Dendritic cell treated with granulocyte-macrophage colony-stimulating factor and Interleukin-4, amounts not matched to agents 40 ng/mL and 50 ng/mL, for 4 days (primary cell): ENCODE data around the gene CYP2J2.
"Not testable (repeated sequence)": the region's sequence is repeated elsewhere in the genome, so short reads cannot be mapped to it uniquely, and the experiment has no call there.

ENCODE experiments used
- H3K27ac Mint-ChIP-seq: one replicate; pipeline ENCODE4 v1.8.0; 2022; ENCODE audit warnings: mild to moderate bottlenecking, mixed read lengths
- H3K27me3 Mint-ChIP-seq: one replicate; pipeline ENCODE4 v1.8.0; 2022; ENCODE audit warnings: mild to moderate bottlenecking, mixed read lengths
- H3K36me3 Mint-ChIP-seq: one replicate; pipeline ENCODE4 v1.8.0; 2022; ENCODE audit warnings: low read depth, mixed read lengths
- H3K4me1 Mint-ChIP-seq: one replicate; pipeline ENCODE4 v1.8.0; 2022; ENCODE audit warnings: low read depth, mixed read lengths
- H3K4me3 Mint-ChIP-seq: one replicate; pipeline ENCODE4 v1.8.0; 2022; ENCODE audit warnings: mild to moderate bottlenecking, moderate library complexity, mixed read lengths
- H3K9me3 Mint-ChIP-seq: one replicate; pipeline ENCODE4 v1.8.0; 2022; ENCODE audit warnings: mixed read lengths
- intact Hi-C: fragments of 100-400 bp; cut with micrococcal nuclease; formaldehyde crosslinking; loops from one replicate; pipeline ENCODE4 v1.15.0; 2022

The CYP2J2 gene

GRCh38 chr1:59871746-59872145, 54.8 kb downstream of the CYP2J2 start:
- no peaks in the 10 kb centered on the region for H3K27me3 Mint-ChIP-seq
- H3K4me1 Mint-ChIP-seq, result no peaks in the 10 kb centered on the region
- intact Hi-C loops, result no loop called here

DNA sequence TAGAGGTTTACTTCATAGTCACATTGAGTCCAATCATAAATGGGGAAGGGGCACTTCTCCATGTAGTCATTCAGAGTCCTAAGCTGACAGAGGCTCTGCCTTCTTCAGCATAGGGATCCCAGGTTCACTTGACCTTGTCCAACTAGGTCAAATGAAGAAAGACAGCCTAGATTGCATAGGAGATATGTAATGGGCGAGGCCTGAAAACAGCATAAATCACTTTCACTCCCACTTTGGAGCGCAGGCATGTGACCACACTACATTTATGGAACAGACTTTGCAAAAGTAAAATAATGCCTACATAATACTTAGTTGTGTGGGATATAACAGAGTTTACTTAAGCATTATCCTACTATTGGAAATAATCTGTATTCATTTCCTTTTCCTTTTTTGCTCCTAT, 60.1 kb downstream of the CYP2J2 start:
- H3K4me3 Mint-ChIP-seq, result no peak overlapping the region
- no peaks in the 10 kb centered on the region for H3K4me1 Mint-ChIP-seq
- no peaks in the 10 kb centered on the region for H3K36me3 Mint-ChIP-seq
- H3K27ac Mint-ChIP-seq, result no peak overlapping the region
- no peaks in the 10 kb centered on the region for H3K27me3 Mint-ChIP-seq
- no peaks in the 10 kb centered on the region for H3K9me3 Mint-ChIP-seq
- intact Hi-C loops, result no loop called here

More at GRCh38 chr1:59871746-59872145, 54.8 kb downstream of the CYP2J2 start:
- Mint-ChIP-seq H3K36me3 (no peaks in the 10 kb centered on the region), H3K9me3 (no peaks in the 10 kb centered on the region), H3K27ac (no peak overlapping the region), H3K4me3 (no peak overlapping the region)

DNA sequence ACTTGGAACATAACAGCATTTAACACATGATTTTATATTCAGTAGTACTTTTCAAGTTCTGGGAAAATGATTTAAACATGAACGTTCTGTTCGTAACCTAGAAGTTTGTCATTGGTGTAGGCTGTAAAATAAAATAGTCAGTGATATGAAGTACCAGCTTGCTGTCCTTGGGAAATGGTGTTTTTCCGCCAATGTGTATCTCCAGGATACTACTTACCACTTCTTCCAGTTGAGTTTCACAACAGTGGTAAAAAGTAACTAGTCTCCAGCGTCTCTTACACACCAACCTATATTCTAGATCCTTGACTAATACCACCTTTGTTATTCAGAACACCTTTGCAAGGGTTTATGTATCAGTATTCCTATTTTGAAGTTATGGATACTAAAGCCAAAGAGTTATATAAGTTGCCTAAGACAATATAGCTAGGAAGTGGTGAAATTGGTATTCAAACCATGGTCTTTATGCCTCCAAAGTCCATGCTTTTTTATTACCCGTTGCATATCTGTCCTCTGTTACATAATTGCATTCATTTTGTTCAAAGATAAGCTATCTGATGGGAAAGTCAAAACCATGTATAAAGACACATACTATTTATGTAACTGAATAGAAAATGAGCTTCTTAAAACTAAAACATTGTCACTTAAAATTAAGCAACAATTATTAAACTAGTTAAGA, 68.8 kb downstream of the CYP2J2 start:
- H3K36me3 Mint-ChIP-seq, result no peaks in the 10 kb centered on the region
- H3K27me3 Mint-ChIP-seq, result no peaks in the 10 kb centered on the region
- H3K4me1 Mint-ChIP-seq, result no peaks in the 10 kb centered on the region
- H3K4me3 Mint-ChIP-seq, result no peak overlapping the region
- intact Hi-C loops, result no loop called here
- H3K9me3 Mint-ChIP-seq, result peaks cover 9% of the 10 kb centered on the region
- H3K27ac Mint-ChIP-seq, result no peak overlapping the region

- Mint-ChIP-seq H3K27ac (no peak overlapping the region), H3K4me1 (no peaks in the 10 kb centered on the region), H3K4me3 (no peak overlapping the region), H3K27me3 (no peaks in the 10 kb centered on the region), H3K36me3 (no peaks in the 10 kb centered on the region), H3K9me3 (peaks cover 9% of the 10 kb centered on the region)
- intact Hi-C loops, result no loop called here
Observed at GRCh38 chr1:59856725-59857338, 69.7 kb downstream of the CYP2J2 start.

DNA sequence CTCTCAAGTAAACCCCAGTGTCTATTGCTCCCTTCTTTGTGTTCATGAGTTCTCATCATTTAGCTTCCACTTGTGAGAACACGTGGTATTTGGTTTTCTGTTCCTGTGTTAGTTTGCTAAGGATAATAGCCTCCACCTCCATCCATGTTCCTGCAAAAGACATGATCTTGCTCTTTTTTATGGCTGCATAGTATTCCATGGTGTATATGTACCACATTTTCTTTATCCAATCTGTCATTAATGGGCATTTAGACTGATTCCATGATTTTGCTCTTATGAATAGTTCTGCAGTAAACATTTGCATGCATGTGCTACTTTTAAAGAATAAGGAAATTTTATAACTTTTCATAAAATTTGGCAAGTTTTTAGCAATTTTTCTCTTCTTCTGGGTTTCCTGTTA, 71.3 kb downstream of the CYP2J2 start:
- intact Hi-C loops, H3K36me3 Mint-ChIP-seq: not testable (repeated sequence)

GRCh38 chr1:59852117-59852516, 74.5 kb downstream of the CYP2J2 start:
- Mint-ChIP-seq H3K9me3 (peaks cover 9% of the 10 kb centered on the region), H3K4me1 (no peaks in the 10 kb centered on the region), H3K4me3 (no peak overlapping the region), H3K27ac (no peak overlapping the region), H3K36me3 (no peaks in the 10 kb centered on the region), H3K27me3 (no peaks in the 10 kb centered on the region)
- intact Hi-C loops, result no loop called here

More for the DNA sequence above, 71.3 kb downstream of the CYP2J2 start:
- not testable (repeated sequence) for H3K27ac Mint-ChIP-seq, H3K9me3 Mint-ChIP-seq, H3K4me1 Mint-ChIP-seq, H3K4me3 Mint-ChIP-seq, H3K27me3 Mint-ChIP-seq

GRCh38 chr1:59846895-59847282, 79.7 kb downstream of the CYP2J2 start:
- Mint-ChIP-seq H3K36me3 (no peaks in the 10 kb centered on the region), H3K4me1 (no peaks in the 10 kb centered on the region), H3K27me3 (no peaks in the 10 kb centered on the region), H3K4me3 (no peak overlapping the region), H3K27ac (no peak overlapping the region), H3K9me3 (no peaks in the 10 kb centered on the region)
- intact Hi-C loops, result no loop called here

DNA sequence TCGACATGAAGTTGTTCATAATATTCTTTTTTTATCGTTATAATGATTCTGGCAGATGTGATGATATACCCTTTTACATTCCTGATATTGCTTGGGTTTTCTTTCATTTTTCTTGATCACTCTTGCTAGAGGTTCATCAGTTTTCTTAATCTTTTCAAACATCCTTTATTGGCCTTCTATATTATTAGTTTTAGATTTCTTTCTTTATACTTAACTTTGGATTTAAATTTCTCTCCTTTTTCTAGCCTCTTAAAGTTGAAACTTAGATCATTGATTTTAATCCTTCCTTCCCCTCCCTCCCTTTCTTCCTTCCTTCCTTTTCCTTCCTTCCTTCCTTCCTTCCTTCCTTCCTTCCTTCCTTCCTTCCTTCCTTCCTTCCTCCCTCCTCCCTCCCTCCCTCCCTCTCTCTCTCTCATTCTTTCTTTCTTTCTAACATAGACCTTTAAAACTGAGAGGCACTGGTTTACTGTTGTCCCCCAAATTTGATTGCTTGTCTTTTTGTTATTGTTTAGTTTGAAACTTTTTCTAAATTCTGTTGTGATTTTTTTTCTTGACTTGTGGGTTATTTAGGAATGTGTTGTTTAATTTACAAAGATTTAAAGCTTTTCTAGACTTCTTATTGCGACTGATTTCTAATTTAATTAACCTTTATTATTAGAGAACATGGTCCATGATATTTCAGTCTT, 80.2 kb downstream of the CYP2J2 start:
- H3K36me3 Mint-ChIP-seq, result no peaks in the 10 kb centered on the region
- H3K9me3 Mint-ChIP-seq, result no peaks in the 10 kb centered on the region
- H3K27ac Mint-ChIP-seq, result no peak overlapping the region
- no peak overlapping the region for H3K4me3 Mint-ChIP-seq
- intact Hi-C loops, result no loop called here
- H3K27me3 Mint-ChIP-seq, result no peaks in the 10 kb centered on the region
- no peaks in the 10 kb centered on the region for H3K4me1 Mint-ChIP-seq

DNA sequence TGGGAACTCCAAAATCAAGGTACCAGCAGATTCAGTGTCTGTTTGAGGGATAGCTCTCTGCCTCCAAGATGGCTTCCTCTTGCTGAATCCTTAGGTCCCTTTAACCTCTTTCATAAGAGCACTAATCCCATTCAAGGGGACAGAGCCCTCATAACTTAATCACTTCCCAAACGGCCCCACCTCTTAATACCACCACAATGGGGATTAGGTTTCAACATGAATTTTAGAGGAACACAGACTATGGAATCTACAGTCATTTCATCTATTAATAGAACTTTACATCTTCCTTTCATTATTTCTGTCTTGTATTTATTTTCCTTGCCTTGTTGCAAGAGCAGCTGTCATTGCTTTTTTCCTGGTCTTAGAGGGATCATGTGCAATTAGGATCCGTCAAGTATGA, 81.5 kb downstream of the CYP2J2 start:
- no peak overlapping the region for H3K27ac Mint-ChIP-seq
- no peak overlapping the region for H3K4me3 Mint-ChIP-seq
- H3K4me1 Mint-ChIP-seq, result no peaks in the 10 kb centered on the region
- H3K27me3 Mint-ChIP-seq, result no peaks in the 10 kb centered on the region
- intact Hi-C loops, result no loop called here
- no peaks in the 10 kb centered on the region for H3K36me3 Mint-ChIP-seq
- H3K9me3 Mint-ChIP-seq, result no peaks in the 10 kb centered on the region
